Osteoblast (primary cell): ENCODE measurements around the gene AFF3. TPM values are rescaled to one million over a fixed set of nuclear protein-coding genes. Genes with fewer than 3 reads are reported as not detected.
A peak's percentile ranks its signal among the peaks of the same experiment; 100 is the strongest.

ENCODE experiments used
- DNase-seq: peaks from one replicate; pipeline ENCODE4 v3.0.0; 2011; ENCODE audit warnings: low spot score, mixed read lengths; ENCODE audit not compliant: insufficient read length; ENCODE audit errors: missing footprints
- H2AFZ ChIP-seq: 2 replicates; pipeline ENCODE4 v1.6.0; 2011; ENCODE audit warnings: mild to moderate bottlenecking, low read length
- H3K27ac ChIP-seq: 2 replicates; pipeline ENCODE4 v1.5.1; 2011; ENCODE audit warnings: mild to moderate bottlenecking, low read depth, low read length, moderate library complexity
- H3K27me3 ChIP-seq: 2 replicates; pipeline ENCODE4 v1.6.0; 2012; ENCODE audit warnings: mild to moderate bottlenecking, control low read depth, inconsistent platforms, low read length, moderate library complexity; ENCODE audit not compliant: insufficient read depth
- H3K36me3 ChIP-seq: 2 replicates; pipeline ENCODE4 v1.5.1; 2011; ENCODE audit warnings: mild to moderate bottlenecking, low read length, control low read depth, moderate library complexity; ENCODE audit not compliant: insufficient read depth
- H3K4me1 ChIP-seq: 2 replicates; pipeline ENCODE4 v1.5.1; 2011; ENCODE audit warnings: mild to moderate bottlenecking, low read length, control low read depth, moderate library complexity; ENCODE audit not compliant: insufficient read depth
- H3K4me2 ChIP-seq: 2 replicates; pipeline ENCODE4 v1.6.0; 2011; ENCODE audit warnings: mild to moderate bottlenecking, low read length; ENCODE audit not compliant: insufficient read depth
- H3K4me3 ChIP-seq: fragments of 200-600 bp; sonication (generic); 3 replicates; pipeline ENCODE4 v1.5.1; 2012; ENCODE audit warnings: mild to moderate bottlenecking, low read length, inconsistent platforms; ENCODE audit not compliant: insufficient read depth
- H3K79me2 ChIP-seq: 2 replicates; pipeline ENCODE4 v1.6.0; 2012; ENCODE audit warnings: mild to moderate bottlenecking, low read length, control low read depth, inconsistent platforms; ENCODE audit not compliant: insufficient read depth
- H3K9me3 ChIP-seq: 2 replicates; pipeline ENCODE4 v1.5.1; 2011; ENCODE audit warnings: low read depth, low read length, control low read depth
- H4K20me1 ChIP-seq: 2 replicates; pipeline ENCODE4 v1.6.0; 2012; ENCODE audit warnings: mild to moderate bottlenecking, low read length, control low read depth; ENCODE audit not compliant: insufficient read depth
- total RNA-seq: library from RNA; depleted of rRNA; stranded (reverse); fragments of >200 nt; gene quantifications from 2 replicates; pipeline ENCODE4 v1.2.3, GENCODE V29; 2012
- TF ChIP-seq, protein P1 (sequence below): IDR thresholded peaks from 2 replicates; pipeline ENCODE4 v1.5.1; 2011; ENCODE audit warnings: mild to moderate bottlenecking, low read depth, low read length, moderate library complexity; ENCODE audit errors: extremely low read depth

AFF3 gene
- total RNA-seq, 1 donor = 4.3 TPM

DNA sequence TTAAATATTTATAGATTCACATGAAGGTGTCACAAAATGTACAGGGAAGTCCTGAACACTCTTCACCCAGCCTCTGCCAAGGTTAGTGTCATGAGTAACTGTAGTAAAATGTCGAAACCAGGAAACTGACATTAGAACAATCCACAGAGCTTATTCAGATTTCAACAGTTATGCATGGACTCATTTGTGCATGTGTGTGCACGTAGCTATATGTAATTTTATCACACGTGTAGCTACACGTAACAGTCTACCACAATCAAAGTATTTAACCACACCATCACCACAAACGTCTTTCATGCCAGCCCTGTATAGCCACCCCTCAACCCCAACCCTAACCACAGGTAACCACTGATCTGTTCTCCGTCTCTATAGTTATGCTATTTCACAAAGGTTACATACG lies 440.9 kb downstream of the AFF3 start:
- TF ChIP-seq, protein P1, sequence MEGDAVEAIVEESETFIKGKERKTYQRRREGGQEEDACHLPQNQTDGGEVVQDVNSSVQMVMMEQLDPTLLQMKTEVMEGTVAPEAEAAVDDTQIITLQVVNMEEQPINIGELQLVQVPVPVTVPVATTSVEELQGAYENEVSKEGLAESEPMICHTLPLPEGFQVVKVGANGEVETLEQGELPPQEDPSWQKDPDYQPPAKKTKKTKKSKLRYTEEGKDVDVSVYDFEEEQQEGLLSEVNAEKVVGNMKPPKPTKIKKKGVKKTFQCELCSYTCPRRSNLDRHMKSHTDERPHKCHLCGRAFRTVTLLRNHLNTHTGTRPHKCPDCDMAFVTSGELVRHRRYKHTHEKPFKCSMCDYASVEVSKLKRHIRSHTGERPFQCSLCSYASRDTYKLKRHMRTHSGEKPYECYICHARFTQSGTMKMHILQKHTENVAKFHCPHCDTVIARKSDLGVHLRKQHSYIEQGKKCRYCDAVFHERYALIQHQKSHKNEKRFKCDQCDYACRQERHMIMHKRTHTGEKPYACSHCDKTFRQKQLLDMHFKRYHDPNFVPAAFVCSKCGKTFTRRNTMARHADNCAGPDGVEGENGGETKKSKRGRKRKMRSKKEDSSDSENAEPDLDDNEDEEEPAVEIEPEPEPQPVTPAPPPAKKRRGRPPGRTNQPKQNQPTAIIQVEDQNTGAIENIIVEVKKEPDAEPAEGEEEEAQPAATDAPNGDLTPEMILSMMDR = no peak
- no peak overlapping the region for H3K4me2 ChIP-seq
- no peaks in the 10 kb centered on the region for H3K36me3 ChIP-seq
- H2AFZ ChIP-seq = no peak overlapping the region
- H3K4me1 ChIP-seq = peaks cover 19% of the 10 kb centered on the region
- no peak for DNase-seq
- H3K79me2 ChIP-seq = no peaks in the 10 kb centered on the region
- H3K27ac ChIP-seq = no peak overlapping the region
- no peak overlapping the region for H3K4me3 ChIP-seq
- H4K20me1 ChIP-seq = no peaks in the 10 kb centered on the region
- no peaks in the 10 kb centered on the region for H3K9me3 ChIP-seq
- H3K27me3 ChIP-seq = no peaks in the 10 kb centered on the region

DNA sequence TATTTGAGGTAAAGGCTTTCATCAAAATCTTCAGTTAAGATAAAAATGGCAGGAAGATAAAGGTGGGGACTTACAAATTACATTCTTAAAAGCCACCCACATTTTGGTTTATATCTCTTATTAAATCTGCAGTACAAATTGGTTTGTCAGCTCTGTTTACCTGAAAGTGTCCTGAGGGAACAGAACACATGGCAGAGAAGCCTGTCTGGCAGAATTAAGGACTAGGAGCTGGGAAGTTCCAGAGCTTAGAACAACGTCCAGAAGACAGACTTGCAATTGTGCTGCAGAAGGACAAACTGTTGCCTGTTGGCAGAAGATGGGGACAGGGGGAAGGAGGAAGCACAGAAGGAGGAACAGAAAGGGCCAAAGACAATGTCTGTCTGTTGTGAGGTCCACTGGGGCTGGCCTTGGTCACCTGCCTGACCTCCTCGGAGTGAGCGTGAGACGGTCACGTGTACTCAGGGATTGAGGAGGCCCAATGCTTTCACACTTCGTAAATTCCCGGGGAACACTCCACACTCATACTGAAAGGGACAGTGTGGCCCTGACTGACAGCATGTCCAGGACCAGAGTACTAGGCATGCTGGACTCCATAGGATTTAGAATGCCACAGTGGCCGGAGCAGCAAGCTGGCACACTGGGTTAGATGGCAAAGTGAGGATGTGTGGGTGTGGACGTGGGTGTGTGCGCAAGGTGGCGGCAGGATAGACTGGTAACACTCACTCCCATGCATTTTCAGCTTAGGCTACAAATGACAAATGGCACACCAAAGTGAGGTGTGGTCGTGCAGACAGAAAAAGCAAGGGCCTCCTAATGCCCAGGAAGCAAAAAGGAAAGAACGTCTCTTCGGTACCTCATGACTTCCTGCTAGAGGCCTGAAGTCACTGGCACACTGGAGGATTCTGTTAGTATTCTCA lies 441.6 kb downstream of the AFF3 start:
- H3K36me3 ChIP-seq = no peaks in the 10 kb centered on the region
- no peak overlapping the region for H3K4me2 ChIP-seq
- H3K27me3 ChIP-seq = no peaks in the 10 kb centered on the region
- DNase-seq = no peak
- H3K9me3 ChIP-seq = no peaks in the 10 kb centered on the region
- H3K4me3 ChIP-seq = no peak overlapping the region
- TF ChIP-seq, protein P1 = no peak
- no peaks in the 10 kb centered on the region for H3K79me2 ChIP-seq
- peaks cover 21% of the 10 kb centered on the region for H3K4me1 ChIP-seq
- no peak overlapping the region for H2AFZ ChIP-seq
- H4K20me1 ChIP-seq = no peaks in the 10 kb centered on the region
- H3K27ac ChIP-seq = no peak overlapping the region

DNA sequence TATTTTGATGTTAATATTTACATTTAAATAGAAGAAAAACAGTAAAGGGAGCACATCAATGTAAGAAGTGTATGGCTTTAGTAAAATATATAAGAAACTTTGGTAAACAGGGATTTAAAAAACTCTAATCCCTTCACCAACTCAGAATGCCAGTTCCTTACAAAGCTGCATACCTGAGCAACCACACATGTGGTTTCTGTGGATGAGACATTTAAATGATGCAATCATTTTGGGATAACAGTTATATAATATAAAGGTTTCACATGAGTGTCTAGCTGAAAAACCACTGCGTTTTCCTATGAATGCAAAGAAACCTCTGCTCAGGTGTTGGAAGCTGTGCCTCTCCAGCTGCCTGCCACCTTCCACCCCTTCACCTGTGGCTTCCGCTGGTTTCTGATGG lies 443.5 kb downstream of the AFF3 start:
- Histone ChIP-seq H3K9me3 (no peaks in the 10 kb centered on the region), H3K36me3 (no peaks in the 10 kb centered on the region), H3K79me2 (no peaks in the 10 kb centered on the region), H4K20me1 (no peaks in the 10 kb centered on the region), H2AFZ (no peak overlapping the region), H3K4me2 (peak overlapping the region; percentile 61), H3K4me3 (no peak overlapping the region), H3K27ac (no peak overlapping the region), H3K4me1 (peaks cover 24% of the 10 kb centered on the region), H3K27me3 (no peaks in the 10 kb centered on the region)
- peak; percentile 8 for DNase-seq
- TF ChIP-seq, protein P1 = no peak

GRCh38 chr2:99697811-99698568 lies 444.4 kb downstream of the AFF3 start:
- H3K4me2 ChIP-seq = peak overlapping the region; percentile 61
- no peaks in the 10 kb centered on the region for H4K20me1 ChIP-seq
- H3K4me3 ChIP-seq = no peak overlapping the region
- no peaks in the 10 kb centered on the region for H3K9me3 ChIP-seq
- no peak overlapping the region for H3K27ac ChIP-seq
- peaks cover 24% of the 10 kb centered on the region for H3K4me1 ChIP-seq
- H3K27me3 ChIP-seq = no peaks in the 10 kb centered on the region
- DNase-seq = peak; percentile 92
- H3K79me2 ChIP-seq = no peaks in the 10 kb centered on the region
- no peak overlapping the region for H2AFZ ChIP-seq
- no peaks in the 10 kb centered on the region for H3K36me3 ChIP-seq
- TF ChIP-seq, protein P1 = no peak
